Activated CD4-positive, alpha-beta T cell treated with anti-CD3 and anti-CD28 coated beads, Interleukin-2, amount 10 ng/mL, durations not matched to agents 24 days and 14 days (primary cell): ENCODE results near the gene SOCS7. TPM values are rescaled to one million over a fixed set of nuclear protein-coding genes. Genes with fewer than 3 reads are reported as not detected.
A peak's percentile ranks its signal among the peaks of the same experiment; 100 is the strongest.

ENCODE experiments used
- DNase-seq: peaks from one replicate; pipeline ENCODE4 v3.0.0; 2022
- H3K27ac Mint-ChIP-seq: one replicate; pipeline ENCODE4 v1.8.0; 2022; ENCODE audit warnings: mild to moderate bottlenecking, mixed read lengths
- H3K27me3 Mint-ChIP-seq: one replicate; pipeline ENCODE4 v1.8.0; 2022; ENCODE audit warnings: mixed read lengths
- H3K36me3 Mint-ChIP-seq: one replicate; pipeline ENCODE4 v1.8.0; 2022; ENCODE audit warnings: low read depth, mild to moderate bottlenecking, mixed read lengths
- H3K4me1 Mint-ChIP-seq: one replicate; pipeline ENCODE4 v1.8.0; 2021; ENCODE audit warnings: mixed read lengths
- H3K4me3 Mint-ChIP-seq: one replicate; pipeline ENCODE4 v1.8.0; 2022; ENCODE audit warnings: mild to moderate bottlenecking, moderate library complexity, mixed read lengths
- H3K9me3 Mint-ChIP-seq: one replicate; pipeline ENCODE4 v1.8.0; 2021; ENCODE audit warnings: mixed read lengths
- intact Hi-C: fragments of 100-400 bp; cut with micrococcal nuclease; formaldehyde crosslinking; loops from one replicate; pipeline ENCODE4 v1.15.1; 2023
- total RNA-seq: library from RNA; stranded (reverse); gene quantifications from 2 replicates; pipeline ENCODE4 v1.2.3, GENCODE V29; 2022

The SOCS7 gene
- total RNA-seq, 1 donor from 2014 or later: 31.2 TPM

- peaks cover 9% of the 10 kb centered on the region for H3K4me1 Mint-ChIP-seq
- H3K27me3 Mint-ChIP-seq: peaks cover 37% of the 10 kb centered on the region
- H3K4me3 Mint-ChIP-seq: no peak overlapping the region
- H3K9me3 Mint-ChIP-seq: no peaks in the 10 kb centered on the region
- intact Hi-C loops: no loop called here
- no peaks in the 10 kb centered on the region for H3K36me3 Mint-ChIP-seq
- H3K27ac Mint-ChIP-seq: peak overlapping the region; percentile 48
- DNase-seq: no peak
Measured at GRCh38 chr17:38416840-38417209, 65.2 kb downstream of the SOCS7 start.

- no peaks in the 10 kb centered on the region for H3K9me3 Mint-ChIP-seq
- H3K36me3 Mint-ChIP-seq: no peaks in the 10 kb centered on the region
- intact Hi-C loops: no loop called here
Measured at GRCh38 chr17:38417210-38417951, 65.7 kb downstream of the SOCS7 start.

GRCh38 chr17:38418062-38418692 lies 66.5 kb downstream of the SOCS7 start:
- intact Hi-C loops: no loop called here
- Mint-ChIP-seq H3K36me3 (no peaks in the 10 kb centered on the region), H3K27ac (no peak overlapping the region), H3K27me3 (peaks cover 43% of the 10 kb centered on the region), H3K4me1 (peaks cover 9% of the 10 kb centered on the region), H3K4me3 (no peak overlapping the region), H3K9me3 (no peaks in the 10 kb centered on the region)
- no peak for DNase-seq

More at GRCh38 chr17:38417210-38417951, 65.7 kb downstream of the SOCS7 start:
- Mint-ChIP-seq H3K4me3 (no peak overlapping the region), H3K27ac (no peak overlapping the region), H3K4me1 (peaks cover 9% of the 10 kb centered on the region), H3K27me3 (peaks cover 43% of the 10 kb centered on the region)
- DNase-seq: no peak

- H3K9me3 Mint-ChIP-seq: no peaks in the 10 kb centered on the region
- H3K4me3 Mint-ChIP-seq: peak overlapping the region; percentile 78
Measured at GRCh38 chr17:38418693-38419507, 67.3 kb downstream of the SOCS7 start.

GRCh38 chr17:38419508-38419981 lies 67.9 kb downstream of the SOCS7 start:
- H3K27ac Mint-ChIP-seq: no peak overlapping the region
- peaks cover 53% of the 10 kb centered on the region for H3K27me3 Mint-ChIP-seq
- H3K4me1 Mint-ChIP-seq: peaks cover 9% of the 10 kb centered on the region
- intact Hi-C loops: no loop called here
- H3K4me3 Mint-ChIP-seq: peak overlapping the region; percentile 15
- no peaks in the 10 kb centered on the region for H3K36me3 Mint-ChIP-seq
- DNase-seq: no peak
- H3K9me3 Mint-ChIP-seq: no peaks in the 10 kb centered on the region

More at GRCh38 chr17:38418693-38419507, 67.3 kb downstream of the SOCS7 start:
- Mint-ChIP-seq H3K36me3 (no peaks in the 10 kb centered on the region), H3K27me3 (peaks cover 50% of the 10 kb centered on the region), H3K27ac (no peak overlapping the region), H3K4me1 (peaks cover 9% of the 10 kb centered on the region)
- no peak for DNase-seq
- intact Hi-C loops: no loop called here

GRCh38 chr17:38420518-38420917 lies 68.9 kb downstream of the SOCS7 start:
- no peak for DNase-seq
- intact Hi-C loops: loop anchor here (10.0 kb wide), 1 partner anchor 254 kb away; the partner anchor contains the start of gene EPOP
- H3K4me3 Mint-ChIP-seq: no peak overlapping the region
- H3K27me3 Mint-ChIP-seq: peaks cover 62% of the 10 kb centered on the region
- peaks cover 5% of the 10 kb centered on the region for H3K4me1 Mint-ChIP-seq
- no peaks in the 10 kb centered on the region for H3K36me3 Mint-ChIP-seq
- no peak overlapping the region for H3K27ac Mint-ChIP-seq
- no peaks in the 10 kb centered on the region for H3K9me3 Mint-ChIP-seq

- no peak for DNase-seq
- Mint-ChIP-seq H3K9me3 (no peaks in the 10 kb centered on the region), H3K4me3 (no peak overlapping the region), H3K27me3 (peaks cover 65% of the 10 kb centered on the region), H3K27ac (no peak overlapping the region), H3K4me1 (peaks cover 3% of the 10 kb centered on the region), H3K36me3 (no peaks in the 10 kb centered on the region)
- intact Hi-C loops: loop anchor here (10.0 kb wide), 1 partner anchor 253 kb away; the partner anchor contains the start of gene EPOP
Measured at GRCh38 chr17:38421171-38421841, 69.7 kb downstream of the SOCS7 start.

- intact Hi-C loops: loop anchor here (10.0 kb wide), 1 partner anchor 253 kb away; the partner anchor contains the start of gene EPOP
- Mint-ChIP-seq H3K27ac (no peak overlapping the region), H3K4me1 (peaks cover 3% of the 10 kb centered on the region), H3K4me3 (no peak overlapping the region), H3K9me3 (no peaks in the 10 kb centered on the region), H3K27me3 (peaks cover 62% of the 10 kb centered on the region), H3K36me3 (no peaks in the 10 kb centered on the region)
- DNase-seq: no peak
Measured at GRCh38 chr17:38421871-38422827, 70.5 kb downstream of the SOCS7 start.

- Mint-ChIP-seq H3K4me3 (no peak overlapping the region), H3K4me1 (peaks cover 4% of the 10 kb centered on the region), H3K27ac (no peak overlapping the region), H3K9me3 (no peaks in the 10 kb centered on the region), H3K36me3 (no peaks in the 10 kb centered on the region), H3K27me3 (peaks cover 56% of the 10 kb centered on the region)
- DNase-seq: no peak
- intact Hi-C loops: loop anchor here (10.0 kb wide), 1 partner anchor 250 kb away; the partner anchor contains the start of gene EPOP
Measured at GRCh38 chr17:38424297-38424972, 72.8 kb downstream of the SOCS7 start.

GRCh38 chr17:38425031-38425430 lies 73.4 kb downstream of the SOCS7 start:
- intact Hi-C loops: loop anchor here (10.0 kb wide), 1 partner anchor 250 kb away; the partner anchor contains the start of gene EPOP
- Mint-ChIP-seq H3K27me3 (peaks cover 55% of the 10 kb centered on the region), H3K27ac (no peak overlapping the region), H3K4me1 (peaks cover 7% of the 10 kb centered on the region), H3K9me3 (no peaks in the 10 kb centered on the region), H3K4me3 (no peak overlapping the region), H3K36me3 (no peaks in the 10 kb centered on the region)
- no peak for DNase-seq

GRCh38 chr17:38425744-38426143 lies 74.1 kb downstream of the SOCS7 start:
- Mint-ChIP-seq H3K27me3 (peaks cover 54% of the 10 kb centered on the region), H3K9me3 (no peaks in the 10 kb centered on the region), H3K27ac (no peak overlapping the region), H3K4me3 (no peak overlapping the region), H3K36me3 (no peaks in the 10 kb centered on the region), H3K4me1 (peaks cover 7% of the 10 kb centered on the region)
- intact Hi-C loops: loop anchor here (10.0 kb wide), 1 partner anchor 249 kb away; the partner anchor contains the start of gene EPOP
- no peak for DNase-seq

GRCh38 chr17:38426441-38426840 lies 74.8 kb downstream of the SOCS7 start:
- Mint-ChIP-seq H3K4me3 (no peak overlapping the region), H3K27me3 (peaks cover 53% of the 10 kb centered on the region)
- intact Hi-C loops: loop anchor here (10.0 kb wide), 1 partner anchor 248 kb away; the partner anchor contains the start of gene EPOP

More at GRCh38 chr17:38426441-38426840, 74.8 kb downstream of the SOCS7 start:
- H3K4me1 Mint-ChIP-seq: peaks cover 7% of the 10 kb centered on the region
- no peak overlapping the region for H3K27ac Mint-ChIP-seq
- no peak for DNase-seq
- no peaks in the 10 kb centered on the region for H3K9me3 Mint-ChIP-seq
- no peaks in the 10 kb centered on the region for H3K36me3 Mint-ChIP-seq
